Measurements from ENCODE around the gene CTTNBP2NL. TPM values are rescaled to one million over a fixed set of nuclear protein-coding genes. Genes with fewer than 3 reads are reported as not detected.
A peak's percentile ranks its signal among the peaks of the same experiment; 100 is the strongest.
"Not testable (repeated sequence)": the region's sequence is repeated elsewhere in the genome, so short reads cannot be mapped to it uniquely, and the experiment has no call there.

Gene CTTNBP2NL
- total RNA-seq, 1 donor from 2014 or later: 63.4 TPM

- ATAC-seq: no peak
- intact Hi-C loops (cut with DNase I): no loop called here
- DNase-seq (ENCODE audit: low spot score): no peak
These were observed 53.6 kb downstream of the CTTNBP2NL start for GRCh38 chr1:112449630-112449983.

- DNase-seq (ENCODE audit: low spot score): no peak
- intact Hi-C loops (cut with DNase I): no loop called here
These were observed 54.8 kb downstream of the CTTNBP2NL start for GRCh38 chr1:112450773-112451172.

GRCh38 chr1:112451301-112451700 lies 55.3 kb downstream of the CTTNBP2NL start:
- DNase-seq (ENCODE audit: low spot score); intact Hi-C loops (cut with DNase I); ATAC-seq: not testable (repeated sequence)

More at GRCh38 chr1:112450773-112451172, 54.8 kb downstream of the CTTNBP2NL start:
- no peak for ATAC-seq

GRCh38 chr1:112453876-112454275 lies 57.9 kb downstream of the CTTNBP2NL start:
- ATAC-seq (no peak), DNase-seq (ENCODE audit: low spot score) (no peak)
- intact Hi-C loops (cut with DNase I): no loop called here

GRCh38 chr1:112454316-112454715 lies 58.3 kb downstream of the CTTNBP2NL start:
- DNase-seq (ENCODE audit: low spot score) (no peak), ATAC-seq (no peak)
- intact Hi-C loops (cut with DNase I): no loop called here

- intact Hi-C loops (cut with DNase I): no loop called here
- DNase-seq (ENCODE audit: low spot score): no peak
These were observed 61.2 kb downstream of the CTTNBP2NL start for GRCh38 chr1:112457241-112457640.

GRCh38 chr1:112457955-112458354 lies 61.9 kb downstream of the CTTNBP2NL start:
- ATAC-seq (no peak), DNase-seq (ENCODE audit: low spot score) (no peak)

More at GRCh38 chr1:112457241-112457640, 61.2 kb downstream of the CTTNBP2NL start:
- ATAC-seq: no peak

GRCh38 chr1:112458756-112459155 lies 62.7 kb downstream of the CTTNBP2NL start:
- no peak for DNase-seq (ENCODE audit: low spot score)
- no peak for ATAC-seq
- intact Hi-C loops (cut with DNase I): no loop called here

More at GRCh38 chr1:112457955-112458354, 61.9 kb downstream of the CTTNBP2NL start:
- intact Hi-C loops (cut with DNase I): no loop called here

- ATAC-seq (no peak), DNase-seq (ENCODE audit: low spot score) (no peak)
- intact Hi-C loops (cut with DNase I): no loop called here
These were observed 64.6 kb downstream of the CTTNBP2NL start for GRCh38 chr1:112460615-112461014.

GRCh38 chr1:112461200-112461871 lies 65.3 kb downstream of the CTTNBP2NL start:
- no peak for DNase-seq (ENCODE audit: low spot score)
- no peak for ATAC-seq
- intact Hi-C loops (cut with DNase I): no loop called here

- intact Hi-C loops (cut with DNase I): no loop called here
These were observed 66.9 kb downstream of the CTTNBP2NL start for GRCh38 chr1:112462953-112463279.

GRCh38 chr1:112464501-112464900 lies 68.5 kb downstream of the CTTNBP2NL start:
- intact Hi-C loops (cut with DNase I): no loop called here
- ATAC-seq (no peak), DNase-seq (ENCODE audit: low spot score) (no peak)

More at GRCh38 chr1:112462953-112463279, 66.9 kb downstream of the CTTNBP2NL start:
- no peak for DNase-seq (ENCODE audit: low spot score)
- no peak for ATAC-seq

- DNase-seq (ENCODE audit: low spot score): no peak
- intact Hi-C loops (cut with DNase I): loop anchor here (5.0 kb wide), 1 partner anchor 73 kb away; no protein-coding TSS in a partner anchor
- ATAC-seq: peak; percentile 50
These were observed 69.1 kb downstream of the CTTNBP2NL start for GRCh38 chr1:112465122-112465521.

GRCh38 chr1:112466078-112466660 lies 70.2 kb downstream of the CTTNBP2NL start:
- ATAC-seq (peak; percentile 96), DNase-seq (ENCODE audit: low spot score) (peak; percentile 98)
- intact Hi-C loops (cut with DNase I): loop anchor here (5.0 kb wide), 1 partner anchor 74 kb away; no protein-coding TSS in a partner anchor

- intact Hi-C loops (cut with DNase I); ATAC-seq; DNase-seq (ENCODE audit: low spot score): not testable (repeated sequence)
These were observed 74.3 kb downstream of the CTTNBP2NL start for GRCh38 chr1:112470324-112470723.

- no peak for DNase-seq (ENCODE audit: low spot score)
- intact Hi-C loops (cut with DNase I): no loop called here
- ATAC-seq: no peak
These were observed 75.0 kb downstream of the CTTNBP2NL start for GRCh38 chr1:112470966-112471365.

GRCh38 chr1:112472142-112472541 lies 76.1 kb downstream of the CTTNBP2NL start:
- intact Hi-C loops (cut with DNase I): no loop called here
- no peak for ATAC-seq

GRCh38 chr1:112477550-112477949 lies 81.5 kb downstream of the CTTNBP2NL start:
- DNase-seq (ENCODE audit: low spot score) (no peak), ATAC-seq (no peak)
- intact Hi-C loops (cut with DNase I): no loop called here

More at GRCh38 chr1:112472142-112472541, 76.1 kb downstream of the CTTNBP2NL start:
- DNase-seq (ENCODE audit: low spot score): no peak

- no peak for DNase-seq (ENCODE audit: low spot score)
- intact Hi-C loops (cut with DNase I): no loop called here
- no peak for ATAC-seq
These were observed 82.3 kb downstream of the CTTNBP2NL start for GRCh38 chr1:112478314-112478713.

GRCh38 chr1:112486063-112486462 lies 90.0 kb downstream of the CTTNBP2NL start:
- intact Hi-C loops (cut with DNase I); DNase-seq (ENCODE audit: low spot score); ATAC-seq: not testable (repeated sequence)

Data from sciatic nerve (tissue), 2 donors.